GM12878 (cell line): ENCODE data around the gene MAGEB3. TPM values are rescaled to one million over a fixed set of nuclear protein-coding genes. Genes with fewer than 3 reads are reported as not detected.

Experiments used
- ATAC-seq: fragments of 200-7000 bp; cut with Tn5 transposase; 3 replicates; pipeline ENCODE4 v1.9.1; 2020; ENCODE audit warnings: mild to moderate bottlenecking, moderate library complexity
- BruUV-seq: library from RNA; stranded (reverse); fragments of 400-500 nt; replicated peaks from 2 replicates; lab custom pipeline; 2021; lab: Mats Ljungman, UMichigan
- CTCF ChIA-PET: fragments of 300-600 bp; sonication (Branson Sonifier 250); formaldehyde crosslinking; extraction: SDS; loops from one replicate; lab custom pipeline; 2021; ENCODE audit warnings: inconsistent platforms; lab: Yijun Ruan, JAX
- POLR2A ChIA-PET: fragments of 350-600 bp; formaldehyde crosslinking; extraction: SDS; loops from one replicate; lab custom pipeline; 2021; ENCODE audit warnings: inconsistent platforms; lab: Charles Lee
- RAD21 ChIA-PET: fragments of 300-600 bp; sonication (Branson Sonifier 250); formaldehyde crosslinking; loops from one replicate; lab custom pipeline; 2023; ENCODE audit warnings: antibody characterized with exemption; ENCODE audit not compliant: unreplicated experiment; lab: Charles Lee
- SMC1A ChIA-PET: fragments of 300-600 bp; sonication (Branson Sonifier 250); formaldehyde crosslinking; loops from one replicate; lab custom pipeline; 2023; ENCODE audit not compliant: unreplicated experiment, uncharacterized antibody; lab: Charles Lee
- DNase-seq: peaks from one replicate; pipeline ENCODE4 v3.0.0-alpha.2; 2011; ENCODE audit warnings: low read depth, low spot score
- FAIRE-seq: peaks from 3 replicates; lab custom pipeline; 2011; peaks lifted over from hg19 to GRCh38; lab: Jason Lieb, UNC
- H2AFZ ChIP-seq: 2 replicates; pipeline ENCODE4 v1.6.0; 2011; ENCODE audit warnings: low read depth, low read length, control low read depth; ENCODE audit not compliant: control insufficient read depth
- H3K27ac ChIP-seq: 2 replicates; pipeline ENCODE4 v1.5.1; 2011; ENCODE audit warnings: control low read depth; ENCODE audit not compliant: control insufficient read depth, insufficient read depth
- H3K27me3 ChIP-seq, 2 experiments: replicated peaks in 1 of 2; 2 replicates each; pipeline versions ENCODE4 v1.6.0 to v1.6.1; 2011; ENCODE audit warnings: low read length in 1 of 2; ENCODE audit not compliant: control insufficient read depth in 2 of 2, insufficient read depth in 2 of 2
- H3K36me3 ChIP-seq, 2 experiments: 2 replicates each; pipeline ENCODE4 v1.5.1; 2011; ENCODE audit warnings: low read length in 1 of 2; ENCODE audit not compliant: control insufficient read depth in 2 of 2, insufficient read depth in 2 of 2
- H3K4me1 ChIP-seq: 2 replicates; pipeline ENCODE4 v1.6.1; 2011; ENCODE audit warnings: mild to moderate bottlenecking, low read length, moderate library complexity, mixed read lengths; ENCODE audit not compliant: control insufficient read depth, insufficient read depth
- H3K4me2 ChIP-seq: 2 replicates; pipeline ENCODE4 v1.6.0; 2011; ENCODE audit warnings: control low read depth; ENCODE audit not compliant: control insufficient read depth, insufficient read depth
- H3K4me3 ChIP-seq: fragments of 200-600 bp; sonication (generic); 2 replicates; pipeline ENCODE4 v1.5.1; 2016
- H3K79me2 ChIP-seq: 2 replicates; pipeline ENCODE4 v1.6.0; 2011; ENCODE audit warnings: low read length; ENCODE audit not compliant: control insufficient read depth, insufficient read depth
- H3K9ac ChIP-seq: 2 replicates; pipeline ENCODE4 v1.8.0; 2011; ENCODE audit warnings: low read length, control low read depth, mixed read lengths; ENCODE audit not compliant: control insufficient read depth, insufficient read depth
- H3K9me3 ChIP-seq: replicated peaks from 3 replicates; pipeline ENCODE4 v1.5.1; 2011; ENCODE audit warnings: mild to moderate bottlenecking, low read length; ENCODE audit not compliant: control insufficient read depth, insufficient read depth
- H4K20me1 ChIP-seq: 2 replicates; pipeline ENCODE4 v1.6.0; 2011; ENCODE audit not compliant: control insufficient read depth, insufficient read depth
- NKRF ChIP-seq: fragments of 450-650 bp; conservative IDR thresholded peaks from 2 replicates; pipeline ENCODE4 v1.6.1; 2017; ENCODE audit warnings: mild to moderate bottlenecking, moderate library complexity
- SPI1 ChIP-seq: IDR thresholded peaks from 2 replicates; pipeline ENCODE4 v1.6.1; 2011; ENCODE audit warnings: low read depth, mild to moderate bottlenecking, low read length, moderate library complexity, borderline replicate concordance; ENCODE audit not compliant: insufficient read depth
- SREBF2 ChIP-seq: IDR thresholded peaks from 2 replicates; pipeline ENCODE4 v1.6.1; 2012; ENCODE audit warnings: mild to moderate bottlenecking, low read length
- WGBS: methylation state at CpG from one replicate; pipeline ENCODE4 v1.1.6; 2016; ENCODE audit warnings: low lambda C conversion rate; ENCODE audit not compliant: insufficient replicate concordance, insufficient coverage; ENCODE audit errors: missing lambda C conversion rate; 5-methylcytosine and 5-hydroxymethylcytosine counted together
- in situ Hi-C: fragments of 300-500 bp; cut with MboI; formaldehyde crosslinking; loops from 9 replicates; pipeline ENCODE4 v1.14.3; 2018; ENCODE audit warnings: mixed read lengths
- intact Hi-C: fragments of 100-400 bp; cut with micrococcal nuclease; formaldehyde crosslinking; loops from one replicate; pipeline ENCODE4 v1.14.2; 2022; ENCODE audit not compliant: unreplicated experiment
- polyA plus RNA-seq, 11 experiments: library from polyadenylated mRNA; depleted of rRNA in 4 of 11; unstranded in 6 of 11; stranded (reverse) in 5 of 11; fragments of >200 nt; fragmentation: Nextera tagmentation in 4 of 11; fragmentation: Illumina TruSeq in 1 of 11; extraction: Ambion mirVana in 4 of 11; extraction: Trizol in 1 of 11; gene quantifications; 1 replicate in 1 of 11; 2 replicates in 10 of 11; pipeline versions ENCODE4 v1.2.1 to v1.2.3, GENCODE V29; 2011 to 2016; ENCODE audit warnings: inconsistent platforms in 2 of 11, missing spikeins in 2 of 11, low read depth in 1 of 11
- total RNA-seq, 4 experiments: library from RNA; depleted of rRNA in 3 of 4; stranded (reverse); fragments of >200 nt in 3 of 4; fragmentation: Illumina TruSeq in 1 of 4; extraction: Trizol in 1 of 4; gene quantifications; 2 replicates each; pipeline versions ENCODE4 v1.2.1 to v1.2.3, GENCODE V29; 2013 to 2021

The MAGEB3 gene
- total and polyA plus RNA-seq, 10 of the 15 experiments (the other 5 are each of a cell fraction or from before 2014, with no cell fraction given): not detected

GRCh38 chrX:30241724-30242415, 11.4 kb downstream of the MAGEB3 start, which contains the start of gene MAGEB4:
Gene MAGEB4 (plus strand): TSS chrX:30242000. CDS start chrX:30242136, 136 bp downstream.
- H3K27ac ChIP-seq: no peak within 1 kb of the TSS
- H4K20me1 ChIP-seq: no peaks in the 10 kb centered on the region
- no peak within 1 kb of the TSS for H2AFZ ChIP-seq
- 44% methylated on average over 10 of the region's 10 CpGs for WGBS
- ChIA-PET SMC1A (no interaction called here), CTCF (no interaction called here), RAD21 (no interaction called here), POLR2A (no interaction called here)
- H3K9me3 ChIP-seq: no peaks in the 10 kb centered on the region
- ATAC-seq: peak; percentile 60
- no TSS peak for BruUV-seq
- H3K4me3 ChIP-seq: no peak within 1 kb of the TSS
- intact Hi-C loops: no loop called here
- DNase-seq: no peak
- H3K9ac ChIP-seq: no peak within 1 kb of the TSS
- TF ChIP-seq SPI1 (no peak), NKRF (no peak), SREBF2 (no peak)
- no peak within 1 kb of the TSS for H3K4me2 ChIP-seq
- H3K27me3 ChIP-seq: no peaks in the 10 kb centered on the region
- no peak for FAIRE-seq
- in situ Hi-C loops: no loop called here
- H3K79me2 ChIP-seq: no peaks in the 10 kb centered on the region
- H3K4me1 ChIP-seq: no peaks in the 10 kb centered on the region
- H3K36me3 ChIP-seq: no peaks in the 10 kb centered on the region
